Left hindlimb (tissue), 1 donor: Measurements from ENCODE around the gene UBE2G2.
A peak's percentile ranks its signal among the peaks of the same experiment; 100 is the strongest.
"Not testable (repeated sequence)": the region's sequence is repeated elsewhere in the genome, so short reads cannot be mapped to it uniquely, and the experiment has no call there.

Source experiments
- DNase-seq: peaks from one replicate; pipeline ENCODE4 v3.0.0-alpha.2; 2018

Gene UBE2G2

GRCh38 chr21:44835647-44835973, 34.0 kb upstream of the UBE2G2 start:
- DNase-seq, result no peak

DNA sequence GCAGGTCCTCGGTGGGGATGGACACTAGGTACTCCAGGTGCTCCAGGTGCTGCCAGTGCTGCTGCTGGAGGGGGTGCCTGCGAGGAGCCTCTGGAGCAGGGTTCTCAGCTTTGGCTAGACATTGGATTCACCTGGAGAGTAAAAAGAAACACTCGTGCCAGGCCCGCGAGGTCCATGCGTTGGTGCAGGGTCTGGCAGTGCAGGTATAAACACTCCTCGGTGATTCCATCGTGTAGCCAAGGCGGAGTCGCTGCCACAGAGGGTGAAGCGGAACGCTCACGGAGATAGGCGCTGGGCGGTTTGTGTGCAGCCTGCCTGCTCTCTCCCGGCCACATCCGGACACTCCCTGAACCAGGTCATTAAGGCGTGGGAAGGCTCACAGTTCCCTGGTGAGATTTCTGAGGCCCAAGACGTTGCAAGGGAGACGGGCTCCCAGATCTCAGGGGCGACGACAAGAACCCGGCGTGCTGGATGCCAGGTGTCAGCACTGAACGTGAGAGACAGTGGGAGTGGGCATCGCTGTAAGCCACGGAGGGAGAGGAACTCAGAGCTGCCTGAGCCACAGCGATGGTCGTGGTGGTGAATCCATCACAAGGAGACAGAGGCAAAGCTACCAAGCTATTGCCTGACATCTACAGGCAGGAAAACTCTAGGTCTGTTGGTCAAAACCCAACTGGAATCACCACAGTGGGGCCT, 33.5 kb upstream of the UBE2G2 start:
- DNase-seq, result no peak

GRCh38 chr21:44834231-44834950, 32.8 kb upstream of the UBE2G2 start:
- no peak for DNase-seq

DNA sequence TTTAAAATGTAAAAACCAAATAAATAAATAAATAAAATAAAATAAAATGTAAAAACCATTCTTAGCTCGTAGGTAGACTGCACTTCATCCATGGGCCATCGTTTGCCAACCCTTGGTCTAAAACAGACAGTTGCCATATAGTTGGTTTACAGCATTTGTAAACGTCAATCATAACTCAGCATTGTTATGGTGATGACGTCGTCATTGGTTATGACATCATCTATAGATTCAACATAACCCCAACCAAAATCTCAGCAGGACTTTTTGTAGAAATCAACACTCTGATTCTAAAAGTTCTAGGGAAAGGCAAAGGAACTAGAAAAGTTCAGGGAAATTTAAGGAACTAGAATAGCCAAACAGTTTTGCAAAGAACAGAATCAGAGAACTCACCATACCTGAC, 32.0 kb upstream of the UBE2G2 start:
- no peak for DNase-seq

DNA sequence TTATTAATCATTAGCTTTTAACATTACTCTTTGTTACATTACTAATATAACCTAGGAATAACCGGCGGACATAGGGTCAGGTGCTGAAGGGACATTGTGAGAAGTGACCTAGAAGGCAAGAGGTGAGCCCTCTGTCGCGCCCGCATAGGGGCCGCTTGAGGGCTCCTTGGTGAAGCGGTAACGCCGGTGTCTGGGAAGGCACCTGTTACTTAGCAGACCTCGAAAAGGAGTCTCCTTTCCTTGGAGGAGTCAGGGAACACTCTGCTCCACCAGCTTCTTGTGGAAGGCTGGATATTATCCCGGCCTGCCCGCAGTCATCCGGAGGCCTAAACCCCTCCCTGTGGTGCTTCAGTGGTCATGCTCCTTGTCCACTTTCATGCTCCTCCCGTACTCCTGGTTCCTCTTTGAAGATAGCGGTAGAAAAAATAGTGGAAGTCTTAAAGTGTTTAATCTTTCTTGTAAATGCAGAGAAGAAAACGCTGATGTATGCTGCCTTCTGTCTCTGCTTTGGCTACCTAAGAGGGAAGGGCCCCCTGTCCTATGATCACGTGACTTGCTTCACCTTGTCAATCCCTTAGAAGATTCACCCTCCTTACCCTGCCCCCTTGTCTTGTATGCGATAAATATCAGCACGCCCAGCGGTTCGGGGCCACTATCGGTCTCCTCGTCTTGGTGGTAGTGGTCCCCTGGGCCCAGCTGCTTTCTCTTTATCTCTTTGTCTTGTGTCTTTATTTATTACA, 31.1 kb upstream of the UBE2G2 start:
- DNase-seq, result not testable (repeated sequence)

GRCh38 chr21:44831227-44831860, 29.7 kb upstream of the UBE2G2 start:
- no peak for DNase-seq

GRCh38 chr21:44829507-44830092, 28.0 kb upstream of the UBE2G2 start:
- DNase-seq, result no peak

- no peak for DNase-seq
Observed at GRCh38 chr21:44828362-44829056, 26.9 kb upstream of the UBE2G2 start.

DNA sequence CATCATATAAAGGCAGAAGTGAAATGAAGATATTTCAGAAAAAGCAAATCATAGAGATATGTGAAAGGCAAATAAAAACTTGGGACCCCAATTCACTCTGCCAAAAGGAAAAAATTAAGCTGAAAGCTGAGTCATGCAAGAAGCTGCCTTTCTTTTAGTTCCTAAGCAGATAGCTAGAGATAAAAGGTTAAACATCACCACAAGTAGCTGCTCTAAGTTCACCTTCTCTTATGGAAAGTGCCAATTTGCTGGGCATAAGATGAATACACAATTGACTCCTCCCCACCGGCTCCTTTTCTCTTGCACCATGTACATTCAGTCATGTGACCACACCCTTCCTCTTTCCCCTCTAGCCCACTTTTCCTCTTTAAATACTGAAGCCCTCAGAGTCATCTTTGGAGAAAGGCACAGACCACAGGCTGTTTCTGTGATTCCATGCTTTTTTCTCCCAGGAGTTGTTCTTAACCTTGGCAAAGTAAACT, 21.6 kb upstream of the UBE2G2 start:
- DNase-seq, result no peak

DNA sequence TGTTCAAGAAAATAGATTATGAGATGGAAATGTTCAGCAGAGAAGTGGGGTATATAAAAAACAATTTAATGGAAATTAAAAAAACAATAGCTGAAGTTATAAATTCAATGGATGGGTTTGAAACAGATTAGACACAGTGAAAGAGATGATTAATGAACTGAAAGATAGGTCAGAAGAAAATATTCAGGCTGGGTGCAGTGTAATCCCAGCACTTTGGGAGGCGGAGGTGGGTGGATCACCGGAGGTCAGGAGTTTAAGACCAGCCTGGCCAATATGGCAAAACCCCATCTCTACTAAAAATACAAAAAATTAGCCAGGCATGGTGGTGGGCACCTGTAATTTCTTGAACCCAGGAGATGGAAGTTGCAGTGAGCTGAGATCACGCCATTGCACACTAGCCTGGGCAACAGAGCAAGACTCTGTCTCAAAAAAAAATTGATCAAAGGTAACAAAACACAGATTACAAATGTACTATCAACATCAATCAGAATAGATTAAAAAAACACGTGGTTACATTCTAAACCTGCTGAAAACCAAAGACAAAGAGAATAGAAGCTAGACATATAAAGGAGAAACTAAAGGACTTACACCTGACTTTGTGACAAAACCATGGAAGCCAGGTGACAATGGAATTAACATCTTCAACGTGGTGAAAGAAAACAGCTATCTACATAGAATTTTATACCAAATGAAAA, 21.0 kb upstream of the UBE2G2 start:
- no peak for DNase-seq

GRCh38 chr21:44820851-44821250, 19.2 kb upstream of the UBE2G2 start:
- DNase-seq, result no peak

DNA sequence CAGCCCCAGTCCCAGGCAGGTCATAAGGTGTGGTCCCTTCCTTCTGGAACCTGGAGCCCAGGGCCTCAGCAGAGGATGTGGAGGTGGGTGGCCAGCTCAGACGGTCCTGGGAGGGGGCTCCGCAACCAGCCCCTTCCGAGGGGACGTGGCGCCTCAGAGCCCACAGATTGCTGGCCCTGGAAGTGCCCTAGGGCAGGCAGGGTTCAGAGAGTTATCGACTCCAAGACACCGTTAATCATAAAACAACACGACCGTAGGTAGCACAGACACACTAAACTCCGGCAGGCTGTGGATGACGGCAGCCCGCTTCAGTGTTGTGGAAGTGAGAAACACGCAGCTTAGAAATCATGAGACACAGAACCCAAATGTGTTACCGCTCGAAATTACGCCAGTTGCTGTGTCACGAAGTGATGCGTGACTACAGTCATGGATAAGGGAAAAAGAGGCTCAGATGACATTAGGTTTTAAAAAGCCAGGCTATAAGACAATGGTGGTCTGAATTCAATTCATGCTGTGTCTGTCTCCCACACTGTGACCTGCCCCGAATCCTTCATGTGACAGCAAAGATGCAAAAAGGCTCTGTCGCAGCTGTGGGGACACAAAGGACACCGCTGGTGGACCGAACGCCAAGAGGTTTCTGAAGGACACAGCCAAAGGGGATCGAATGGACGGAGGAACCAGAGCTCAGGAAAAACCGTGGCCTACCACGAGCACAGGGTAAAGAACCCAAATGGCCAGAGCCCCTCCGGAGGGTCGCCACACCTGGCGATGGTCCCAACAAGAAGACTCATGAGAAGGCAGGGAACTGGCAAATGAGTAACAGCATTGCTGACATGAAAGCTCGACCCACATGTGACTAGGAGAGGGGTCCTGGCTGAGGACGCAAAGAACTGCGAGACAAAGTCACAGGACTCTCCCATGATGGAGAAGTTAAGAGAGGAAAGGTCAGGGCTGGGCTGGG, 17.9 kb upstream of the UBE2G2 start:
- DNase-seq, result no peak

DNA sequence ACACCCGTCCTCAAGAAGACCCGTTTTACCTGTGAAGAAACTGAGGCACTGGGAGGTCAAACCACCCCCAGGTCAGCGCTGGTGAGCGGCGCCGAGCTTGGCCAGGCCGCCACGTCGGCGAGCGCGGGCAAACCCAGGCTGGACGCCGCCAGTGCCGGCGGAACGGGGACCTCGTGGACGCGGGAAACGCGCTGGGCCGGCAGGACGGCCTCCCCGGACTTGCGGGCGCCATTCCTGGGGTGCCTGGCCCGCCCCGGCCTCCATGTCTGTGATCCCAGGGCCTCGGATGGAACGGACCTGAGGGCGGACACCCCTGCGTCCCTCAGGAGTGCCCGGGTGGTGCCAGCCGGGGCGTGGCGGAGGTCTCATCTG, 17.0 kb upstream of the UBE2G2 start:
- DNase-seq, result no peak

GRCh38 chr21:44817914-44818639, 16.5 kb upstream of the UBE2G2 start, which contains the start of gene SUMO3:
TSS of gene SUMO3 (minus strand) at chr21:44818062. CDS start at chr21:44817968, 94 bp downstream.
- DNase-seq, result peak; percentile 89

GRCh38 chr21:44817506-44817880, 15.9 kb upstream of the UBE2G2 start:
- DNase-seq, result peak; percentile 91

DNA sequence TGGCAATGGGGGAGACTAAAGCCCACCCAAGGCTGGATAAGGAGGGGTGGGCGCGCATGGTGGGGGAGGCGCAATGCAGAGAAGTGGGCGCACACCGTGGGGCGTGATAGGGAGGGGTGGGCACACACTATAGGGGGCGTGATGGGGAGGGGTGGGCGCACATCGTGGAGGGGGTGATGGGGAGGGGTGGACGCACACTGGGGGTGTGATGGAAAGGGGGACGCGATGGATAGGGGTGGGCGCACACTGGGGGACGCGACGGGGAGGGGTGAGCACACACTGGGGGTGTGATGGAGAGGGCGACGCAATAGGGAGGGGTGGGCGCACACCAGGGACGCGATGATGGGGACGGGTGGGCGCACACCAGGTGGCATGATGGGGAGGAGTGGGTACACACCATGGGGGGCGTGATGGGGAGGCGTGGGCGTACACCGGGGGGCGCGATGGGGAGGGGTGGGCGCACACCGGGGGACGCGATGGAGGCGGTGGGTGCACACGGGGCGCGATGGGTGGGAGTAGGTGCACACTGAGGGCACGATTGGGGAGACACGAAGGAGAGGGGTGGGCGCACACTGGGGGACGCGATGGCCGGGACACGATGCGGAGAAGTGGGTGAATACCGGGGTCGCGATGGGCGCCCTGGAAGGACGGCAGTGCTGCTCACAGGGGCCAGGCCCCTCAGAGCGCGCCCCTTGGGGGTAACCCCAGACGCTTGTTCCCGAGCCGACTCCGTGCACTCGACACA, 15.3 kb upstream of the UBE2G2 start:
- DNase-seq, result no peak

GRCh38 chr21:44815852-44816628, 14.4 kb upstream of the UBE2G2 start:
- DNase-seq, result no peak

DNA sequence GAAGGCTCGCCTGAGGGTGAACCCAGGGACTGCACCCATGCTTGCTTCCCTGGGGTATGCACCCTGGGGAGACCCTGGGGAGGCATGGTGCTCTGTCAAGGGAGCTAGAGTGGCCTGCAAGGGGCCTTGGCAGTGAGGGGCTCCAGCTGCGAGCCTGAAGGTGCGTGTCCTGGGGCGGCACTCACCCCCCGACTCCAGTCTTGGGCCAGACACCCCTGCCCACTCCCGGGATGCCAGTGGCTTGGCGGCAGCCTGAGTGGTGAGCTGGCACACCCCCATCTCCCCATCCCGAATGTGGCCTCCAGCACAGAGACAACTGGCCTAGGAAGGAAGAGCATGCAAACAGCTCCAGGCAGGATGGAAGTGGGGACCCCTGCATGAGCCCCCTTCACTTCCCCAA, 13.6 kb upstream of the UBE2G2 start:
- no peak for DNase-seq
